ENCODE results near the gene EDA.

DNA sequence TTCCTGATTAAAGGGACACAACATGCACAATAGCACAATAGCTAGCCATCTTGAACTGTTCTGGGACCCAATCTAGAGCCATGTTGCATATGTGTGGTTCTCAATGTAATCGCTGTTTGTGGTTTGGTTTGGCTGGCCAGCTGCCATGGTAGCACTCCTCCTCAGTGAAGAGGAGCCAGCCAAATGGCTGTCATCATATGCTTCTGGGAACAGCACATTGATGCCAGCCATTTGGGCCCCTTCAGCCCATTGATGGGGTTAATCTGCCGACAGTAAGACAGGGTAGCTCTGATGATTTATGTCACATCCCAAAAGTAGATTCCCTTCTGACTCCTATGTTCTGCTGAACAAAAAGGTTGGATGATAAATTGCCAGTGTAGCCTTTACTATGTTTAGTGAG lies 385.4 kb downstream of the EDA start:
- TF ChIP-seq, protein P1, sequence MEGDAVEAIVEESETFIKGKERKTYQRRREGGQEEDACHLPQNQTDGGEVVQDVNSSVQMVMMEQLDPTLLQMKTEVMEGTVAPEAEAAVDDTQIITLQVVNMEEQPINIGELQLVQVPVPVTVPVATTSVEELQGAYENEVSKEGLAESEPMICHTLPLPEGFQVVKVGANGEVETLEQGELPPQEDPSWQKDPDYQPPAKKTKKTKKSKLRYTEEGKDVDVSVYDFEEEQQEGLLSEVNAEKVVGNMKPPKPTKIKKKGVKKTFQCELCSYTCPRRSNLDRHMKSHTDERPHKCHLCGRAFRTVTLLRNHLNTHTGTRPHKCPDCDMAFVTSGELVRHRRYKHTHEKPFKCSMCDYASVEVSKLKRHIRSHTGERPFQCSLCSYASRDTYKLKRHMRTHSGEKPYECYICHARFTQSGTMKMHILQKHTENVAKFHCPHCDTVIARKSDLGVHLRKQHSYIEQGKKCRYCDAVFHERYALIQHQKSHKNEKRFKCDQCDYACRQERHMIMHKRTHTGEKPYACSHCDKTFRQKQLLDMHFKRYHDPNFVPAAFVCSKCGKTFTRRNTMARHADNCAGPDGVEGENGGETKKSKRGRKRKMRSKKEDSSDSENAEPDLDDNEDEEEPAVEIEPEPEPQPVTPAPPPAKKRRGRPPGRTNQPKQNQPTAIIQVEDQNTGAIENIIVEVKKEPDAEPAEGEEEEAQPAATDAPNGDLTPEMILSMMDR (IDR thresholded peaks at IDR 0.05) = no peak
- TF ChIP-seq POLR2A (IDR thresholded peaks at IDR 0.05) (no peak), EP300 (IDR thresholded peaks at IDR 0.05; ENCODE audit: low read depth) (no peak)
